D341Med (cell line): ENCODE measurements around the gene CLSTN1.

ENCODE experiments used
- DNase-seq: peaks from one replicate; pipeline ENCODE4 v3.0.0; 2012; ENCODE audit warnings: low spot score

The CLSTN1 gene

DNA sequence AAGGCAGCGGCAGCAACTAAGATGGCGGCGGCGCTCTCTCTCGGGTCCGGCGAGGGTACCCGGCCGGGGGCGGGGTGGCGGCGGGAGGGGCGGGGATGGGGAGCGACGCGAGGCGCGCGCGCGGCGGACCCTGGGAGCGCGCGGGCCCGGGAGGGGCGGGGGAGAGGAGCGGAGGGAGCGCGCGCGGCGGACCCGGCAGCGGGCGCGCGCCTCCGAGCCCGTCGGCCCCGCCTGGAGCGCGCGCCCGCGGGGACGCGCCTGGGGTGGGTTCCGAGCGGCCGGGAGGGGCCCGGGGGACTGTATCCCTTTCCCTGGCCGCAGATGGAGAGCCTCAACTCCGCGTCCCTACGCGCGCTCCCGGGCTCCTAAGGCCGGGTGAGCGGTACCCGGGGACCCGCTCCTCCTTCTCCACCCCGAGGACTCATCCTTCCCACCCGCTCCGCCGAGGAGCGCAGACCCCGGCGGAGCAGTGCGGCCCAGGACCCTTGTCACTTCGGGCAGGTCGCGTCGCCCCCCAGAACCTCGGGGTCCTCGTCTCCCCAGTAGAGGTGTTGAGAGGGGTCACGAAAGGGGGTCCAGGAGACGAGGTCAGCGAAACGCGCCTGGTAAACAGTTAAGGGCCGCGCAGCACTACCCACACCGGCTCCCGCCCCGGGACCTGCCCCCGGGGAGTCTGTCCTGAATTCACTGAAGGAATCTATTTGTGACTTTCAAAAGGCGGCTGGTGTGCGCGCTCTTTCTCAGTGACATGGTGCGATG, at the start of gene CLSTN1:
Gene CLSTN1 (minus strand): TSS at position 23 of the 759 bp plus-strand sequence. CDS start 232 bp downstream, outside the sequence.
- peak; percentile 98 for DNase-seq

GRCh38 chr1:9873385-9873784, 49.6 kb upstream of the CLSTN1 start:
- no peak for DNase-seq

DNA sequence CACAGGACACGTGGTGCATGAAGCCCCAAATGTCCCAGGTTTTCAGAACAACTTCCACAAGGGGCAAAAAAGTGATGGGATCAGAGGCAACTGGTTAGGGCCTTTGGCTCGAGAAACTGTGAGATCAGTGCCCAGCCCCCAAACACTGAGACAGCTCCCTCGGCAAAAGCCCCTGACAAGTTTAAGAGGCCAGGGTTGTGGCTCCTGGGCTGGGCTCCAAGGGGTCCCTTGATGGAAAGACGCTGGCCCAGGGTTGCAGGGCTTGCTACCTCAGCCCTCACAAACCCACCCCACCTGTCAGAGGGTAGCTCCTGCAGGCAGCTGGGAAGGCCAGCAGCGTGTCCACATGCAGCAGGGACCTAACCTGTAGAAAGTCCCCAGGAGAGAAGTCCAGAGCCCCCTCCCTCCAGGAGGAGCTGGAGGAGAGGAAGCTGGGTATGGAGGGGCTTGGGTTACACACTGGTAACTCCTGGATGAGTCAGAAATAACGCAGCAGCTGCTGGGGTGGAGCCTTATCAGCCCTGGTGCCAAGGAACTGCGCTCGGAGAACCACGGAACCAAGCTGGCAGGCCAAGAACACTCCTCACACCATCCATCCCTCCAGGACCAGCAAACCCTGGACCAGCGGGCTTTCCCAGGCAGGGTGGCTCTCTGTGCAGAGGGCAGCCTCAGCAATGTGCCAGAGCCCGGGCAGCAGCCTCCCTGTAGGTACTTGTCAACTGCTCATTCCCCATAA, 48.8 kb upstream of the CLSTN1 start:
- peak; percentile 48 for DNase-seq

GRCh38 chr1:9871707-9872425, 48.1 kb upstream of the CLSTN1 start:
- DNase-seq = no peak

GRCh38 chr1:9871021-9871420, 47.3 kb upstream of the CLSTN1 start:
- DNase-seq = no peak

DNA sequence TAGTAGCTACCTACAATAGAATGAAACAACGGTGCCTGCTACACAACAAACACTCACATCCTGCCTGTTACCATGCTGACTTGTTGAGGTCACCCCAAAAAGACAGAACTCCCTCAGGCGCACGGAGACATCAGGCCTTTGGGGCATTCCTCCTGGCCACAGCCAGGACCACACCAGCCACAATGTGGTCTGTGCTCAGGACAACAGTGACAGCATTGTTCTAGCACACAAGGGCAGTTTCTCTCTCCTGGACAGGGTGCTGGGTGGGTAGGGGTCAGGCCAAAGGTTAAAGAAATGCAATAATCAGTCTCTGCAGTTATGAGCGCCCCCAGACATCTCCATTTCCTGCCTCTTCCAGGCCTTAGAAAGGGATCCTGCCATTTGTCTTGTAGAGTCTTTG, 46.8 kb upstream of the CLSTN1 start:
- DNase-seq = no peak

- DNase-seq = no peak
These were observed 46.1 kb upstream of the CLSTN1 start for GRCh38 chr1:9869831-9870251.

- no peak for DNase-seq
These were observed 44.5 kb upstream of the CLSTN1 start for GRCh38 chr1:9868244-9868590.

GRCh38 chr1:9867408-9868243, 43.9 kb upstream of the CLSTN1 start:
- peak; percentile 87 for DNase-seq

GRCh38 chr1:9866836-9867235, 43.1 kb upstream of the CLSTN1 start:
- no peak for DNase-seq

GRCh38 chr1:9865724-9866123, 42.0 kb upstream of the CLSTN1 start:
- no peak for DNase-seq

- no peak for DNase-seq
These were observed 39.6 kb upstream of the CLSTN1 start for GRCh38 chr1:9863371-9863770.

DNA sequence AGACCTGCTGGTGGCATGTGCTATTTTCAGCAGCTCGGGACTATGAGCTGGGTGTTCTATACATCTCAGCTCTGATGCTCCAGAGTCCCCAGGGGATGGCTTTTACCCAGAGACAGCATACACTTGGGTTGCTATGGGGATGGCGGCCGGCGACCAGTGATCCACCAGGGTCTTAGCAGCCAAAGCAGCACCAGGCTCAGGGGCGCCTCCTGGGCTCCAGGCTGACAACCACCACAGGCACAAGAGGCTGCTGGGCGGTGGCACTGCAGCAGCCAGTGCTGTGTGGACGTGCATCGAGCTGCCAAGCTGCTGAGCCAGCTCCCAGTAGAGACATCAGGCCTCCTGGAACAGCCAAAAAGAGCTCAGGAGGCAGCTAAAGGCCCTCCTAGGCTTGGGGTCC, 37.6 kb upstream of the CLSTN1 start:
- DNase-seq = peak; percentile 81

GRCh38 chr1:9860887-9861286, 37.1 kb upstream of the CLSTN1 start:
- DNase-seq = no peak

GRCh38 chr1:9859281-9860014, 35.7 kb upstream of the CLSTN1 start:
- DNase-seq = no peak

DNA sequence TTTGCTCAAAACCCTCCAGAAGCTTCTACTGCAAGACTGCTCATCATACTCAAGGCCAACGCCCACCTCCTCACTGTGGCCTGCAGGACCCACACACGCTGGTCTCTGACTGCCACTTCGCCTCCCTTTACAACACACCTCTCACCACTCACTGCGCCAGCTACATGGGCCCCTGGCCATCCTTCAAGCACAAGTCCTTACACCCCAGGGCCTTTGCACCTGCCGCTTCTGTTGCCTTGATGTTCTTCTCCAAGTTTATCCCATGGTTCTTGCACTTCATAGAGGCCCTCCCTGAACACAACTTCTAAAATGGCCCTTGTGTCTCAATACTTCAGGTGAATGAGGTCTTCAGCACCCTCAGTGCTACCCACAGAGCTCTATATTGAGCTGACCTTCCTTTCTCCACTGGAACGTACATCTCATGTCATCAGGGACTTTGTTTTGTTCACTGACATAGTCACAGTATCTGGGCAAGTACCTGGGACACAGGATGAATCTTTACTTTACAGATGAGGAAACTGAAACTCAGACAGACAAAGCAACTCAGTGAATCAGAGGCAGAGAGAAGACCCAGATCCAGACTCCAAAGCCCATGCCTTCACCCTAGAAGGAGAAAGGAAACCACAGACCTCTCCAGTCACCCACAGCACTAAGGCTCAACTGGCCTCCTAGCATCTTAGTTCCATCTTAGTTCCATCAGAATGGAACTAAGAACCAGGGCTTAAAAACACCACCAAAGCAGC, 34.7 kb upstream of the CLSTN1 start:
- DNase-seq = no peak

- no peak for DNase-seq
These were observed 31.4 kb upstream of the CLSTN1 start for GRCh38 chr1:9855186-9855585.

DNA sequence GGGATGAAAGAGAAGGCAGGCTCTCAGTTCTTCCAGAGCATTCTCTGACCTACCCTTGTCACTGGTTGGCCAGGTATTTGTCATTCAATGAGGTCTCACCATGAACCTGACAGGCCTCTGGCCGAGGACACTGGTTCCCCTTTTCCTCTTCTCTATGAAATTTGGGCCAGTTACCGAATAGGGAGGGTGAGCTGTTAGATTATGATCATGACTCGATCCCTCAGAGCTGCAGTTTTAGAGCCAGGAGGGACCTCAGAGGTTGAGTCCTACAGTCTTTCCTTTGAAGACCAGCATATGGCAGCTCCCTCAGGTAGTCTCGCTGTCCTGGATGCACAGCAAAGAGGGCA, 29.5 kb upstream of the CLSTN1 start:
- no peak for DNase-seq

DNA sequence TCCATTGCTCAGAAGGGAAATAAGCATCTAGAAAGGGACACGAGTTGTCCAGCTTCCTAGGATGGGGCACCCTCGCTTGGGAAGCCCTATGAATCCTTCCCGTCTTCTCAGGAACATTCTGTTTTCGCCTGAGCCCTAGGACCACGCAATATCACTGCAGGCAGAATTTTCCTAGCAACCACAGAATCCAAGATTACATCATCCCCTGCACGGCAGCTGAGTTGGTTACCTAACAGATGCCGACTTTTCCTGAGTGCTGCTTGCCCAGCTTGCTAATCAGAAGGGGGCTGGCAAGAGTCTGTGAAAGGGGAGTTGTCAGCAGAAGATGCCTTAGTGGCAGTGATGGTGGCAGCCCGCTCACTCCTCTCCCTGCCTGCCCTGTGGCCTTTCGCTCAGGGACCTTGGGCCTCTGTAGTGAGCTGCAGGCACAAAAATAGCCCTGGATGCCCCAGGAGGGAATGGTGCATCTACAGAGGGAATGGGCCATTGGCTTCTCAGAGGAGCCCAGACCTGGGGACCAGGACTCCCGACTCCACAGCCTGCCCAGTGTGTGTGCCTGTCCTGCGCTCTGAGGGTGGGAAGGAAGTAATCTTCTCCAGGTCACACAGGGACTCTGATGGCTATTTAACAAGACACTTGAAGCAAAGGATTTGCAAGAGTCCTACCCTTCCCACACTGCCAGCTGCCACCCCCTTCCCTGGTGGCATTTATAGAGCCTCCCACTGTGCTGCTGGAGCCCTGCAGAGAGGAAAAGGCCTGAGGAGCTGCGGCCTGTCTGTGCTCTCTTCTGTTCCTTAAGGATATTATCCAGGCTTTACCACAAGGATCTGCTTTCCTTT, 28.9 kb upstream of the CLSTN1 start:
- peak; percentile 60 for DNase-seq

DNA sequence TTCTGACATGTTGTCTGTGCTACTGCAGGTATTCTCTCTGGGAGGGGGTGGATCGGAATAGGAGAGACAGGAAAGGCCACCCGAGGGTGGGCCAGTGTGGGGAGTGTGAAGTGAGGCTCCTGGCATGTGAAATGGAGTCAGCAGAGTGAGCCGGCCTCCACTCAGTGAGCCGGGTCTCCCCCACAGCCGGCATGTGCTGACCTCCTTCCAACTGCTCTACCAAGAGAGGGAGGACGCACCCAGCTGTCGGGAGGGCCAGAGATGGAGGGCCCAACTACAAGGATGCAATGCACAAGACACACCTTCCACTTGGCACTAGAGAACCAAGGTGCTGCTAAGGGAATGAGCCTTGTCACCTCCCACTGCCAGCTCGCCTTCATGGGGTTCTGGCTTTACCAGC, 28.2 kb upstream of the CLSTN1 start:
- no peak for DNase-seq
